Gastroesophageal sphincter (tissue), 4 donors: ENCODE measurements around the gene NEK1. TPM values are rescaled to one million over a fixed set of nuclear protein-coding genes. Genes with fewer than 3 reads are reported as not detected.
"Not testable (repeated sequence)": the region's sequence is repeated elsewhere in the genome, so short reads cannot be mapped to it uniquely, and the experiment has no call there.

ENCODE experiments used
- ATAC-seq: fragments of 150-250 bp; one replicate; pipeline ENCODE4 v1.9.1; 2016; ENCODE audit warnings: mild to moderate bottlenecking, moderate library complexity
- H3K27ac ChIP-seq, 4 donors: fragments of 200-600 bp; sonication (generic) in 3 of 4; 1 replicate in 3 of 4; 2 replicates in 1 of 4; pipeline ENCODE4 v1.5.1; 2016 to 2019
- H3K27me3 ChIP-seq: fragments of 200-600 bp; sonication (generic); one replicate; pipeline ENCODE4 v1.5.1; 2019
- H3K36me3 ChIP-seq, 2 donors: fragments of 200-600 bp; sonication (generic); one replicate each; pipeline ENCODE4 v1.5.1; 2019; ENCODE audit warnings: control low read depth in 1 of 2
- H3K4me1 ChIP-seq, 3 donors: fragments of 200-600 bp; sonication (generic); 1 replicate in 2 of 3; 2 replicates in 1 of 3; pipeline ENCODE4 v1.5.1; 2016 to 2019; ENCODE audit warnings: control low read depth in 2 of 3
- H3K4me3 ChIP-seq, 2 donors: fragments of 200-600 bp; sonication (generic); one replicate each; pipeline ENCODE4 v1.5.1; 2019; ENCODE audit warnings: mild to moderate bottlenecking in 1 of 2, moderate library complexity in 1 of 2
- H3K9me3 ChIP-seq, 3 donors: fragments of 200-600 bp; sonication (generic); one replicate each; pipeline ENCODE4 v1.5.1; 2017 to 2019; ENCODE audit warnings: control low read depth in 2 of 3
- EP300 ChIP-seq: sonication (generic); formaldehyde crosslinking; IDR thresholded peaks from one replicate; pipeline ENCODE4 v1.6.1; 2017; ENCODE audit warnings: antibody characterized with exemption, mild to moderate bottlenecking
- POLR2A ChIP-seq, 2 donors: fragments of 450-650 bp; IDR thresholded peaks; one replicate each; pipeline ENCODE4 v1.6.1; 2017; ENCODE audit warnings: antibody characterized with exemption in 2 of 2, mild to moderate bottlenecking in 2 of 2, moderate library complexity in 1 of 2
- POLR2AphosphoS5 ChIP-seq: sonication (generic); formaldehyde crosslinking; IDR thresholded peaks from one replicate; pipeline ENCODE4 v1.6.1; 2017; ENCODE audit warnings: antibody characterized with exemption
- WGBS, 2 donors: methylation state at CpG; one replicate each; pipeline ENCODE4 v1.1.5; 2018; ENCODE audit warnings: low coverage in 1 of 2; 5-methylcytosine and 5-hydroxymethylcytosine counted together
- total RNA-seq, 4 donors: library from RNA; depleted of rRNA; stranded (reverse); fragments of >200 nt; gene quantifications; one replicate each; pipeline ENCODE4 v1.1.0, GENCODE V29; 2016
- TF ChIP-seq, protein P1 (sequence below), 4 experiments: fragments of 200-600 bp in 2 of 4; fragments of 450-650 bp in 2 of 4; sonication (generic) in 1 of 4; IDR thresholded peaks; one replicate each; pipeline ENCODE4 v1.5.1; 2017 to 2019; ENCODE audit warnings: antibody characterized with exemption in 4 of 4, mild to moderate bottlenecking in 2 of 4, moderate library complexity in 2 of 4

NEK1 gene
- total RNA-seq, 4 donors from 2014 or later, result 9.1 to 21.4 (median 12.3) TPM

DNA sequence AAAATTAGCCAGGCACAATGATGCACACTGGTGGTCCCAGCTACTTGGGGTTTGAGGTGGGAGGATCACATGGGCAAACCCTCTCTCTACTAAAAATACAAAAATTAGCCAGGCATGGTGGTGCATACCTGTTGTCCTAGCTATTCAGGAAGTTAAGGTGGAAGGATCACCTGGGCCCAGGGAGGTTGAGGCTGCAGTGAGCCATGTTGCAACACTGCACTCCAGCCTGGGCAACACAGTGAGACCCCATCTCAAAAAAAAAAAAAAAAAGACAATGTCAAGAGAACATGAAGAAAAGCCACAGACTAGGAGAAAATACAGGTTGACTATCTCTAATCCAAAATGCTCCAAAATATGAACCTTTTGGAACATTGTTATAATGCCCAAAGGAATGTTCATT is 153.8 kb downstream of the NEK1 start:
- no peak for ATAC-seq
- Histone ChIP-seq H3K36me3 (peaks cover 0 to 38% of the 10 kb centered on the region in 2 donors), H3K9me3 (no peaks in the 10 kb centered on the region), H3K27ac (no peak overlapping the region), H3K4me1 (no peaks in the 10 kb centered on the region), H3K27me3 (no peaks in the 10 kb centered on the region), H3K4me3 (no peak overlapping the region)
- no peak for TF ChIP-seq POLR2AphosphoS5
- TF ChIP-seq, protein P1, sequence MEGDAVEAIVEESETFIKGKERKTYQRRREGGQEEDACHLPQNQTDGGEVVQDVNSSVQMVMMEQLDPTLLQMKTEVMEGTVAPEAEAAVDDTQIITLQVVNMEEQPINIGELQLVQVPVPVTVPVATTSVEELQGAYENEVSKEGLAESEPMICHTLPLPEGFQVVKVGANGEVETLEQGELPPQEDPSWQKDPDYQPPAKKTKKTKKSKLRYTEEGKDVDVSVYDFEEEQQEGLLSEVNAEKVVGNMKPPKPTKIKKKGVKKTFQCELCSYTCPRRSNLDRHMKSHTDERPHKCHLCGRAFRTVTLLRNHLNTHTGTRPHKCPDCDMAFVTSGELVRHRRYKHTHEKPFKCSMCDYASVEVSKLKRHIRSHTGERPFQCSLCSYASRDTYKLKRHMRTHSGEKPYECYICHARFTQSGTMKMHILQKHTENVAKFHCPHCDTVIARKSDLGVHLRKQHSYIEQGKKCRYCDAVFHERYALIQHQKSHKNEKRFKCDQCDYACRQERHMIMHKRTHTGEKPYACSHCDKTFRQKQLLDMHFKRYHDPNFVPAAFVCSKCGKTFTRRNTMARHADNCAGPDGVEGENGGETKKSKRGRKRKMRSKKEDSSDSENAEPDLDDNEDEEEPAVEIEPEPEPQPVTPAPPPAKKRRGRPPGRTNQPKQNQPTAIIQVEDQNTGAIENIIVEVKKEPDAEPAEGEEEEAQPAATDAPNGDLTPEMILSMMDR (IDR thresholded peaks at IDR 0.05), result no peak
- TF ChIP-seq POLR2A (IDR thresholded peaks at IDR 0.05), result no peak
- TF ChIP-seq EP300, result no peak

DNA sequence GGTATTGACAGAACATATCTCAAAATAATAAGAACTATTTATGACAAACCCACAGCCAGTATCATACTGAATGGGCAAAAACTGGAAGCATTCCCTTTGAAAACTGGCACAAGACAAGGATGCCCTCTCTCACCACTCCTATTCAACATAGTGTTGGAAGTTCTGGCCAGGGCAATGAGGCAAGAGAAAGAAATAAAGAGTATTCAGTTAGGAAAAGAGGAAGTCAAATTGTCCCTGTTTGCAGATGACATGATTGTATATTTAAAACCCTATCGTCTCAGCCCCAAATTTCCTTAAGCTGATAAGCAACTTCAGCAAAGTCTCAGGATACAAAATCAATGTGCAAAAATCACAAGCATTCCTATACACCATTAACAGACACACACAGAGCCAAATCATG is 159.7 kb downstream of the NEK1 start:
- WGBS, 2 donors, result 83 to 100% methylated on average over 1 of the region's 1 CpG
- H3K4me1 ChIP-seq, H3K9me3 ChIP-seq, ATAC-seq, H3K4me3 ChIP-seq, H3K27me3 ChIP-seq, H3K27ac ChIP-seq: not testable (repeated sequence)
- H3K36me3 ChIP-seq, result peaks cover 0 to 35% of the 10 kb centered on the region in 2 donors

DNA sequence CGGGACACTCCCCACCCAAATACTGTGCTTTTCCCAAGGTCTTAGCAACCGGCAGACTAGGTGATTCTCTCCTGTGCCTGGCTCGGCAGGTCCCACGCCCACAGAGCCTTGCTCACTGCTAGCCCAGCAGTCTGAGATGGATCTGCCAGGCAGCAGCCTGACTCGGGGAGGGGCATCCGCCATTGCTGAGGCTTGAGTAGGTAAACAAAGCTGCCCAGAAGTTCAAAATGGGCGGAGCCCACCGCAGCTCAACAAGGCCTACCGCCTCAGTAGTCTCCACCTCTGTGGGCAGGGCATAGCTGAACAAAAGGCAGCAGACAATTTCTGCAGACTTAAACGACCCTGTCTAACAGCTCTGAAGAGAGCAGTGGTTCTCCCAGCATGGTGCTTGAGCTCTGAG is 163.4 kb downstream of the NEK1 start:
- not testable (repeated sequence) for H3K27me3 ChIP-seq, ATAC-seq, H3K27ac ChIP-seq, H3K4me1 ChIP-seq, H3K4me3 ChIP-seq
- H3K36me3 ChIP-seq, result peaks cover 0 to 59% of the 10 kb centered on the region in 2 donors
- WGBS, 2 donors, result 53% methylated on average over 2 of the region's 10 CpGs; no CpG with 5 or more reads in 1 of the 2 donors
- peaks cover 0 to 16% (median 0%) of the 10 kb centered on the region in 3 donors for H3K9me3 ChIP-seq

DNA sequence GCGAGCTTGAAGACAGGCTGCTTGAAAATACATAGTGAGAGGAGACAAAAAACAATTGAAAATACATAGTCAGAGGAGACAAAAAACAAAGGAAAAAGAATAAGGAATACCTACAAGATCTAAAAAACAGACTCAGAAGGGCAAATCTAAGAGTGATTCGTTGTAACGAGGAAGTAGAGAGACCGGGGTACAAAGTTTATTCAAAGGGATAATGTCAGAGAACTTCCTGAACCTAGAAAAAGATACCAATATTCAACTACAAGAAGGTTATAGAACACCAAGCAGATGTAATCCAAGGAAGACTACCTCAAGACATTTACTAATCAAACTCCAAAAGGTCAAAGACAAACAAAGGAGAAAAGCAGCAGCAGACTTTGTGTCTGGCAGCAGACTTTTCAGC is 165.6 kb downstream of the NEK1 start:
- Histone ChIP-seq H3K4me3 (no peak overlapping the region), H3K4me1 (no peaks in the 10 kb centered on the region), H3K27ac (no peak overlapping the region), H3K36me3 (peaks cover 0 to 54% of the 10 kb centered on the region in 2 donors), H3K9me3 (peaks cover 0 to 30% (median 0%) of the 10 kb centered on the region in 3 donors), H3K27me3 (no peaks in the 10 kb centered on the region)
- no peak for TF ChIP-seq EP300
- TF ChIP-seq POLR2A (IDR thresholded peaks at IDR 0.05), result no peak
- no peak for TF ChIP-seq POLR2AphosphoS5
- TF ChIP-seq, protein P1 (IDR thresholded peaks at IDR 0.05), result no peak
- 90 to 100% methylated on average over 1 to 4 of the region's 4 CpGs for WGBS, 2 donors
- no peak for ATAC-seq

DNA sequence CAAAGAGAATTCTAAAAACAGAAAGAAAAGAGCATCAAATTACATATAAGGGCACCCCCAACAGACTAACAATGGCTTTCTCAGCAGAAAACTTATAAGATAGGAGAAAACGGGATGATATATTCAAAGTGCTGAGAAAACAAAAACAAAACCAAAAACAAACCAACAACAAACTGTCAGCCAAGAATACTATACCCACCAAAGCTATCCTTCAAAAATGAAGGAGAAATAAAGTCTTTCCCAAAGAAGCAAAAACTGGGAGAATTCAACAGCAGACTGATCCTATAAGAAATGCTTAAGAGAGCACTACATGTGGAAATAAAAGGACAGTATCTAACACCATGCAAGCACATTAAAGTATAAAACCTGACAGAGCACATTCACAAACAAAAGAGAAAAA is 168.6 kb downstream of the NEK1 start:
- no peak for ATAC-seq
- Histone ChIP-seq H3K36me3 (peaks cover 0 to 35% of the 10 kb centered on the region in 2 donors), H3K27ac (no peak overlapping the region), H3K4me1 (peaks cover 0 to 5% (median 0%) of the 10 kb centered on the region in 3 donors), H3K9me3 (peaks cover 0 to 30% (median 0%) of the 10 kb centered on the region in 3 donors), H3K4me3 (no peak overlapping the region), H3K27me3 (no peaks in the 10 kb centered on the region)
- 86 to 100% methylated on average over 1 of the region's 1 CpG for WGBS, 2 donors
- TF ChIP-seq EP300 (no peak), POLR2A (IDR thresholded peaks at IDR 0.05) (no peak), POLR2AphosphoS5 (no peak)
- TF ChIP-seq, protein P1 (IDR thresholded peaks at IDR 0.05), result no peak

DNA sequence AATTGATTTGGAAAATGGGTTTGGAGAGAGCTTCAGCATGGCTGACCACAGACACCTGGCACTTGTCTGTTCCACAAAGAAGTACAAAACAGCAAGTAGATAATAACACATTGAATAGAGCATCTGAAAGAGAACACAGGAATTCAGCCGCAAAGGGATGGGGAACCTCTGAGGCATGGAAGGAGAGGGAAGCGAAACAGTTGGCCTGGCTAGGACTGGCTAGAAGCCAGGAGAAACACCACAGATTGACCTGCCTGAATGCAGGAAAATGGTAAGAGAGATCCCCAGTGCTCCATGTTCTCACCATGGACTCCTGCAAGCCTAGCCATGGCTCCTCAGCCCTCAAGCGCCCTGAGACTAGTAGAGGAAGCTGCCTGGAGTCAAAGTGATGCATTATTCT is 171.9 kb downstream of the NEK1 start:
- WGBS, 2 donors, result 78 to 89% methylated on average over 2 of the region's 3 CpGs
- Histone ChIP-seq H3K9me3 (peaks cover 0 to 28% (median 0%) of the 10 kb centered on the region in 3 donors), H3K27ac (no peak overlapping the region), H3K4me1 (peaks cover 0 to 7% (median 0%) of the 10 kb centered on the region in 3 donors), H3K36me3 (peaks cover 0 to 13% of the 10 kb centered on the region in 2 donors), H3K27me3 (no peaks in the 10 kb centered on the region), H3K4me3 (no peak overlapping the region)
- no peak for TF ChIP-seq EP300
- no peak for TF ChIP-seq POLR2AphosphoS5
- TF ChIP-seq, protein P1 (IDR thresholded peaks at IDR 0.05), result no peak
- no peak for TF ChIP-seq POLR2A (IDR thresholded peaks at IDR 0.05)
- no peak for ATAC-seq
